ENCODE measurements around the gene MYL12A. TPM values are rescaled to one million over a fixed set of nuclear protein-coding genes. Genes with fewer than 3 reads are reported as not detected.
"Not testable (repeated sequence)": the region's sequence is repeated elsewhere in the genome, so short reads cannot be mapped to it uniquely, and the experiment has no call there.

MYL12A gene
- total RNA-seq (2013), result 880 TPM
- polyA plus RNA-seq, result 1,000 to 10,000 TPM in 2 of 3 donors, 100 to 1,000 TPM in 1; 469 to 1,360 (median 1,139) TPM
- polyA minus RNA-seq, result 269 and 354 TPM in 2 replicates
- 56.6 to 315 (median 224) reads per million in 11 experiments for total RNA-seq

GRCh38 chr18:3247240-3248061 lies at the start of gene MYL12A:
Gene MYL12A, plus strand, starts transcription at chr18:3247801. Its CDS starts 5,447 bp downstream, at chr18:3253248.
- Histone ChIP-seq H3K4me1 (ENCODE audit: control insufficient read depth in 1 of 2, insufficient read depth in 2 of 2, low read length in 2 of 2) (peaks cover 41 to 59% of the 10 kb centered on the region in 2 donors), H4K20me1 (ENCODE audit: insufficient read depth, low read length) (peaks cover 43% of the 10 kb centered on the region), H3K9ac (ENCODE audit: insufficient read depth, low read length, poor library complexity, severe bottlenecking) (peak within 1 kb of the TSS; percentile 87), H3K9me3 (replicated peaks in 1 of 2; ENCODE audit: control insufficient read depth in 1 of 2, insufficient read depth in 1 of 2, low read length in 2 of 2) (no peaks in the 10 kb centered on the region), H3K27me3 (ENCODE audit: control insufficient read depth in 2 of 2, insufficient read depth in 2 of 2, low read length in 2 of 2) (no peaks in the 10 kb centered on the region), H3K79me2 (ENCODE audit: insufficient read depth, low read length) (peaks cover 61% of the 10 kb centered on the region), H2AFZ (ENCODE audit: insufficient read depth, low read depth, low read length, poor library complexity, severe bottlenecking) (peak within 1 kb of the TSS; percentile 81), H3K27ac (ENCODE audit: low read depth in 1 of 2, low read length in 2 of 2) (peak within 1 kb of the TSS; percentile 95 to 96), H3K36me3 (replicated peaks in 1 of 2; ENCODE audit: control insufficient read depth in 1 of 2, insufficient read depth in 2 of 2, low read length in 2 of 2) (peaks cover 3 to 5% of the 10 kb centered on the region in 2 donors), H3K4me2 (replicated peaks; ENCODE audit: extremely low read depth, low read length, poor library complexity, severe bottlenecking) (peak within 1 kb of the TSS; percentile 90), H3K4me3 (replicated peaks in 1 of 3; ENCODE audit: low read depth in 2 of 3, low read length in 3 of 3) (peak within 1 kb of the TSS; percentile 64 to 96 (median 93))
- no peak for TF ChIP-seq CTCF (IDR thresholded peaks at IDR 0.05)
- H3K27ac Mint-ChIP-seq, result peak within 1 kb of the TSS; percentile 90 to 98 (median 97)
- peaks cover 0 to 2% (median under 1%) of the 10 kb centered on the region in 7 donors for H3K9me3 Mint-ChIP-seq
- DNase-seq, result peak; percentile 96 to 97 (median 96)
- H3K27me3 Mint-ChIP-seq (ENCODE audit: low read depth in 3 of 3), result no peaks in the 10 kb centered on the region
- H3K36me3 Mint-ChIP-seq, result peaks cover 3 to 14% of the 10 kb centered on the region in 2 donors
- peak within 1 kb of the TSS; percentile 89 to 93 for H3K4me3 Mint-ChIP-seq
- intact Hi-C loops (cut with micrococcal nuclease), result loop anchor here (2.0 to 10.0 kb wide), 7 partner anchors 13 to 605 kb away; partner anchors contain the start of gene LPIN2 (in 1 of the 2)
- H3K4me1 Mint-ChIP-seq, result peaks cover 48% of the 10 kb centered on the region
- 0% methylated on average over 53 of the region's 65 CpGs for WGBS (ENCODE audit: insufficient coverage)

- H3K27ac Mint-ChIP-seq; H3K4me1 Mint-ChIP-seq; H3K4me2 ChIP-seq (replicated peaks; ENCODE audit: extremely low read depth, low read length, poor library complexity, severe bottlenecking); H3K36me3 ChIP-seq (replicated peaks in 1 of 2; ENCODE audit: control insufficient read depth in 1 of 2, insufficient read depth in 2 of 2, low read length in 2 of 2); H3K27me3 Mint-ChIP-seq (ENCODE audit: low read depth in 3 of 3); intact Hi-C loops (cut with micrococcal nuclease); H3K79me2 ChIP-seq (ENCODE audit: insufficient read depth, low read length); H3K9ac ChIP-seq (ENCODE audit: insufficient read depth, low read length, poor library complexity, severe bottlenecking); H3K4me3 Mint-ChIP-seq; H4K20me1 ChIP-seq (ENCODE audit: insufficient read depth, low read length); H3K4me1 ChIP-seq (ENCODE audit: control insufficient read depth in 1 of 2, insufficient read depth in 2 of 2, low read length in 2 of 2); H3K4me3 ChIP-seq (replicated peaks in 1 of 3; ENCODE audit: low read depth in 2 of 3, low read length in 3 of 3); H2AFZ ChIP-seq (ENCODE audit: insufficient read depth, low read depth, low read length, poor library complexity, severe bottlenecking); H3K27ac ChIP-seq (ENCODE audit: low read depth in 1 of 2, low read length in 2 of 2); H3K27me3 ChIP-seq (ENCODE audit: control insufficient read depth in 2 of 2, insufficient read depth in 2 of 2, low read length in 2 of 2); H3K9me3 ChIP-seq (replicated peaks in 1 of 2; ENCODE audit: control insufficient read depth in 1 of 2, insufficient read depth in 1 of 2, low read length in 2 of 2); H3K36me3 Mint-ChIP-seq; DNase-seq: not testable (repeated sequence)
- no CpG with 5 or more reads among the region's 11 CpGs for WGBS (ENCODE audit: insufficient coverage)
- peaks cover 1 to 14% (median 7%) of the 10 kb centered on the region in 7 donors for H3K9me3 Mint-ChIP-seq
Observed at GRCh38 chr18:3198260-3198860, 49.2 kb upstream of the MYL12A start.

Measured in CD14-positive monocyte (primary cell).